Esophagus muscularis mucosa (tissue), 4 donors: ENCODE results near the gene UGT2B11. TPM values are rescaled to one million over a fixed set of nuclear protein-coding genes. Genes with fewer than 3 reads are reported as not detected.
"Not testable (repeated sequence)": the region's sequence is repeated elsewhere in the genome, so short reads cannot be mapped to it uniquely, and the experiment has no call there.

ENCODE experiments used
- DNase-seq: peaks from one replicate; pipeline ENCODE4 v3.0.0-alpha.2; 2017; ENCODE audit errors: extremely low spot score
- H3K27ac ChIP-seq, 4 donors: fragments of 200-600 bp; sonication (generic); replicated peaks in 1 of 4; 1 replicate in 3 of 4; 2 replicates in 1 of 4; pipeline ENCODE4 v1.5.1; 2016 to 2019; ENCODE audit warnings: mild to moderate bottlenecking in 1 of 4
- H3K27me3 ChIP-seq, 4 donors: fragments of 200-600 bp; sonication (generic); one replicate each; pipeline versions ENCODE4 v1.5.1 to v1.6.0; 2016 to 2019
- H3K36me3 ChIP-seq, 4 donors: fragments of 200-600 bp; sonication (generic); one replicate each; pipeline ENCODE4 v1.5.1; 2016 to 2019
- H3K4me1 ChIP-seq, 4 donors: fragments of 200-600 bp; sonication (generic); one replicate each; pipeline ENCODE4 v1.5.1; 2016 to 2019
- H3K4me3 ChIP-seq, 4 donors: fragments of 200-600 bp; sonication (generic); 1 replicate in 2 of 4; 2 replicates in 2 of 4; pipeline ENCODE4 v1.5.1; 2016 to 2019; ENCODE audit warnings: mild to moderate bottlenecking in 4 of 4, moderate library complexity in 1 of 4
- H3K9me3 ChIP-seq, 4 donors: fragments of 200-600 bp; sonication (generic); 1 replicate in 3 of 4; 2 replicates in 1 of 4; pipeline ENCODE4 v1.5.1; 2016 to 2019
- EP300 ChIP-seq: sonication (generic); formaldehyde crosslinking; IDR thresholded peaks from one replicate; pipeline ENCODE4 v1.6.1; 2017; ENCODE audit warnings: antibody characterized with exemption
- POLR2A ChIP-seq: fragments of 450-650 bp; IDR thresholded peaks from one replicate; pipeline ENCODE4 v1.6.1; 2017; ENCODE audit warnings: antibody characterized with exemption, moderate library complexity, mild to moderate bottlenecking, low read depth
- POLR2AphosphoS5 ChIP-seq, 2 donors: sonication (generic); formaldehyde crosslinking; IDR thresholded peaks; one replicate each; pipeline ENCODE4 v1.6.1; 2017; ENCODE audit warnings: antibody characterized with exemption in 2 of 2
- WGBS: methylation state at CpG from one replicate; pipeline ENCODE4 v1.1.5; 2018; 5-methylcytosine and 5-hydroxymethylcytosine counted together
- intact Hi-C: fragments of 100-400 bp; cut with DNase I; formaldehyde crosslinking; loops from one replicate; pipeline ENCODE4 v1.15.1; 2023
- total RNA-seq, 4 donors: library from RNA; depleted of rRNA; stranded (reverse); fragments of >200 nt; gene quantifications; one replicate each; pipeline versions ENCODE4 v1.1.0 to v1.2.1, GENCODE V29; 2016
- TF ChIP-seq, protein P1 (sequence below), 3 experiments: fragments of 200-600 bp in 2 of 3; fragments of 450-650 bp in 1 of 3; sonication (generic) in 2 of 3; IDR thresholded peaks; one replicate each; pipeline ENCODE4 v1.5.1; 2017 to 2019; ENCODE audit warnings: antibody characterized with exemption in 3 of 3, mild to moderate bottlenecking in 2 of 3, moderate library complexity in 1 of 3

UGT2B11 gene
- total RNA-seq, 4 donors from 2014 or later = not detected

DNA sequence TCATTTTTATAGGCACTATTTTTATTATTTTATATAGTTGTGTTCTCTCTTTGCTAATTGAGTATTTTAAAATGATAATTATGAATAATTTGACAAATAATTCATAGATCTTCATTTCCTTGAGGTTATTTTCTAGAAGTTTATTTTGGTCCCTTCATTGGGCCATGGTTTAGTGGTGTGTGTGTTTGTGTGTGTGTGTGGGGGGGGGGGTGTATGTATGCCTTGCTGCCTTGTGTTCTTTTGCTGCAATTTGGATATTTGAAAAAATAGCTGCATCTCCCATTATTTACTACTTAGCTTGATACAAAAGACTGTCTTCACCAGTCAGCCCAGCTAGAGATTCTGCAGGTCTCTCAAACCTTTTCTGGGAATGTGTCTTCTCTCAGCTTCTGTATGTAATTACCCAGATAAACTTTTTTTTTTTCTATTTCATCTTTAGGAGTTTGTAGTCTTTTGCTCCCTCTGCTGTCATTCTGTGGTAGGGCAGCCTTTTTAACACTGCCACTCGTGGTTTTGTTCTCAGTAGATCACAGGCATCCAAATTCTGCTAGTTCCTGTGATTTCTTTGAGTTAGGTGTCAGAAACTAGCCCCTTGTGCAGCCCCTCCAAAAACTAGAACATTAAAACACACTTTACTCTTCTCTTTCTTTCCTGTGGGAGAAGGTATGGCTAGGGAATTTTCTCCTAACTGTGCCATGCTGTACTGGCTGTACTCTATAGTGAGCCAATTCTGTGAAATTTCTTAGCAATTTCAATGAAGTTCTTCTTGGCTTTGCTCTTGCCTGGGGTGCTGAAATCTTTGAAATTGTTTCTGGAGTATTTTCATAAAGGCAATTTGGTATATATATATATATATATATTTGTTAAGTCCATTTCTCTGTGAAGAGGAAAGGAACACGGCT lies 44.1 kb downstream of the UGT2B11 start:
- H3K4me3 ChIP-seq, H3K27me3 ChIP-seq, H3K27ac ChIP-seq, H3K4me1 ChIP-seq, H3K9me3 ChIP-seq, H3K36me3 ChIP-seq, DNase-seq: not testable (repeated sequence)
- WGBS = 15% methylated on average over 2 of the region's 2 CpGs
- intact Hi-C loops = loop anchor here (5.0 kb wide), 1 partner anchor 673 kb away; no protein-coding TSS in a partner anchor
- TF ChIP-seq, protein P1, sequence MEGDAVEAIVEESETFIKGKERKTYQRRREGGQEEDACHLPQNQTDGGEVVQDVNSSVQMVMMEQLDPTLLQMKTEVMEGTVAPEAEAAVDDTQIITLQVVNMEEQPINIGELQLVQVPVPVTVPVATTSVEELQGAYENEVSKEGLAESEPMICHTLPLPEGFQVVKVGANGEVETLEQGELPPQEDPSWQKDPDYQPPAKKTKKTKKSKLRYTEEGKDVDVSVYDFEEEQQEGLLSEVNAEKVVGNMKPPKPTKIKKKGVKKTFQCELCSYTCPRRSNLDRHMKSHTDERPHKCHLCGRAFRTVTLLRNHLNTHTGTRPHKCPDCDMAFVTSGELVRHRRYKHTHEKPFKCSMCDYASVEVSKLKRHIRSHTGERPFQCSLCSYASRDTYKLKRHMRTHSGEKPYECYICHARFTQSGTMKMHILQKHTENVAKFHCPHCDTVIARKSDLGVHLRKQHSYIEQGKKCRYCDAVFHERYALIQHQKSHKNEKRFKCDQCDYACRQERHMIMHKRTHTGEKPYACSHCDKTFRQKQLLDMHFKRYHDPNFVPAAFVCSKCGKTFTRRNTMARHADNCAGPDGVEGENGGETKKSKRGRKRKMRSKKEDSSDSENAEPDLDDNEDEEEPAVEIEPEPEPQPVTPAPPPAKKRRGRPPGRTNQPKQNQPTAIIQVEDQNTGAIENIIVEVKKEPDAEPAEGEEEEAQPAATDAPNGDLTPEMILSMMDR (IDR thresholded peaks at IDR 0.05) = peak in 2 of 3 experiments; percentile 32 to 33

DNA sequence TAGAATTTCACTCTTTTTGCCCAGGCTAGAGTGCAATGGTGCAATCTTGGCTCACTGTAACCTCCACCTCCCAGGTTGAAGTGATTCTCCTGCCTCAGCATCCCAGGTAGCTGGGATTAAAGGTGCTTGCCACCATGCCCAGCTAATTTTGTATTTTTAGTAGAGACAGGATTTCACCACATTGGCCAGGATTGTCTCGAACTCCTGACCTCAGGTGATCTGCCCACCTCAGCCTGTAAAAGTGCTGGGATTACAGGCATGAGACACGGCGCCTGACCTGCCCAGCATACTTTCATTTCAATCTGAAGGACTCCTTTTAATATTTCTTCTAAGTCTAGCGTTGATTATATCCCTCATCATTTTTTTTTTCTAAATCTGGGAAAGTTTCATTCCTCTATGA lies 45.4 kb downstream of the UGT2B11 start:
- H3K4me1 ChIP-seq, H3K27me3 ChIP-seq, intact Hi-C loops, H3K27ac ChIP-seq, DNase-seq, H3K4me3 ChIP-seq, H3K9me3 ChIP-seq, H3K36me3 ChIP-seq: not testable (repeated sequence)
- WGBS = 78% methylated on average over 4 of the region's 4 CpGs

DNA sequence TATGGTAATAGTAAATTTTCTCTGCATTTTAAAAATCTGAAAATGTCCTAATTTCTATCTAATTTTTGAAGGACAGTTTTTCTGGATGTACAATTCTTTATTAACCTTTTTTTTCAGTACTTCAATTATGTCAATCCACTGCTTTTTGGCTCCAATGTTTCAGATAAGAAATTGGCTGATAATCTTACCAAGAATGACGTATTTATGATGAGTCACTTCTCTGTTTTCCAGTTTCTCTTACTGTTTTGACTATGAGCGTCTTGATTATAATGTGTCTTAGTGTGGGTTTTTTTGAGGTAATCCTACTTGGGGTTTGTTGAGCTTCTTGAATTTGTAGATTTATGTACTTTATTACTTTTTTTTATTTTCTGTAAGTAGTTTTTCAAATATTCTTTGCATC lies 47.2 kb downstream of the UGT2B11 start:
- TF ChIP-seq EP300 (no peak), POLR2AphosphoS5 (IDR thresholded peaks at IDR 0.05) (no peak), POLR2A (no peak)
- TF ChIP-seq, protein P1 (IDR thresholded peaks at IDR 0.05) = no peak
- Histone ChIP-seq H3K36me3 (no peaks in the 10 kb centered on the region), H3K4me1 (no peaks in the 10 kb centered on the region), H3K27ac (no peak overlapping the region), H3K4me3 (no peak overlapping the region), H3K9me3 (no peaks in the 10 kb centered on the region), H3K27me3 (no peaks in the 10 kb centered on the region)
- intact Hi-C loops = no loop called here
- DNase-seq = no peak
- 78% methylated on average over 2 of the region's 2 CpGs for WGBS

DNA sequence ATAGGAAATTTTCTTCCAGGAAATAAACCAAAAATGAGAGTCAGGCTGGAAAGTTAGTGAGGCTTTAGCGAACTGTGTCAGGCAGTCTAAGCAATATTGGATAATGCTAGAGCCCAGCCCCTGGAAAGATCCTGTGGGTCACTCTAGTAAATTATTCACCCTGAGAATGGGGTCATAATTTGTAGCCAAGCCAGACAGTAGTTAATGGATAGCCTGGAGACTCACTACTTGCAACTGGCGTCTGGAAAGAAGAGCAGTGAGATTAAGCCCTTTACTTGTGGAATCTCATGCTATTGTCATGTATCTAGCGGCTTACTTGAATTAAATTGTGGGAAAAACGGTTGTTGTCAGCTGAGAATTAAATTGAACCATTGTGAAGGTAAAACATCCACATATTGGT lies 48.2 kb downstream of the UGT2B11 start:
- H3K27ac ChIP-seq, H3K27me3 ChIP-seq, H3K4me3 ChIP-seq, intact Hi-C loops, H3K4me1 ChIP-seq, H3K36me3 ChIP-seq, H3K9me3 ChIP-seq, DNase-seq: not testable (repeated sequence)
- WGBS = 77% methylated on average over 4 of the region's 4 CpGs

DNA sequence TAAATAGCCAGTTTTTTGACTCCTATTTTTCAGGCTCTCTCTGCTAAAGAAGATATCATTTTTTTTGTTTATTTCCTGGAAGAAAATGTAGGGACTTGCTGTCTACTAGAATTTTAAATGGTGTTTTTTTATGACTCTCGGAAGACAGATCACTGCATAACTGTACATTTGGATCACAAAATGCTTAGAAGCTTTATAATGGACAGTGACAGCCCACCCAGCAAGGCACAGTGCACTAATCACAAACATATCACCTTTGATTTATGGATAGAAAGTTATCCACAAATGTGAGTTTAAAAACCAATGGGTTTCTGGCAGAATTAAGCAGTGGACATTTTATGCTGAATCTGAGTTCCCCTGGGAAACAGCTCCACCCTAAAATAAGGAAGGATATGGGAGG lies 48.8 kb downstream of the UGT2B11 start:
- 71% methylated on average over 1 of the region's 1 CpG for WGBS

DNA sequence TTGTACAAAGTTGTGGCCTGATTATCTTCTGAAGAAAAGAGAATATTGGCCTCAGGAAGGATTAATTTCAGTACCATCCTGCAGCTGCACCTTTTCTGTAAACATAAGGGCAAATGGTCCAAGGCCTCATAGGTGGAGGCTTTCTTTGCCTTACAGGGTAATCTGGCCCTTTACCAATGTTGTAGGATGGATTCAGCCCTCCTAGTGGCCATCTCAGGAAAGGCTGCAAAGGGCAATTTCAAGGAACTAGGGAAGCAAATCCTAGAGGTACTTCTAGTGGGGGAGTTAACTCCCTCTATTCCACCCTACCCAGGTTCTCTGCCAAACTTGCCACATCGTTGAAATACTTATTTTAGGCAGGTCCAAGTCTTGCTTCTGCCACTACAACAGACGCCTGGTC lies 57.6 kb downstream of the UGT2B11 start:
- H3K27me3 ChIP-seq = no peaks in the 10 kb centered on the region
- intact Hi-C loops = no loop called here
- TF ChIP-seq POLR2AphosphoS5 (IDR thresholded peaks at IDR 0.05) (no peak), EP300 (no peak), POLR2A (no peak)
- TF ChIP-seq, protein P1 (IDR thresholded peaks at IDR 0.05) = no peak
- no peak for DNase-seq
- no peaks in the 10 kb centered on the region for H3K4me1 ChIP-seq
- H3K27ac ChIP-seq = no peak overlapping the region
- no peaks in the 10 kb centered on the region for H3K9me3 ChIP-seq
- H3K36me3 ChIP-seq = no peaks in the 10 kb centered on the region
- 84% methylated on average over 2 of the region's 2 CpGs for WGBS
- no peak overlapping the region for H3K4me3 ChIP-seq

More for the DNA sequence above, 48.8 kb downstream of the UGT2B11 start:
- H3K4me1 ChIP-seq, H3K27ac ChIP-seq, H3K27me3 ChIP-seq, H3K4me3 ChIP-seq, DNase-seq, intact Hi-C loops, H3K36me3 ChIP-seq, H3K9me3 ChIP-seq: not testable (repeated sequence)
